SK-N-SH (cell line): ENCODE data around the gene PNPLA2. TPM values are rescaled to one million over a fixed set of nuclear protein-coding genes. Genes with fewer than 3 reads are reported as not detected.

ENCODE experiments used
- CTCF ChIA-PET: fragments of 300-600, 350-600 bp; formaldehyde crosslinking; extraction: SDS; loops from one replicate; lab custom pipeline; 2021; lab: Yijun Ruan, JAX
- POLR2A ChIA-PET: fragments of 350-600 bp; sonication (Branson Sonifier 250); formaldehyde crosslinking; extraction: SDS; loops from one replicate; lab custom pipeline; 2020; ENCODE audit warnings: antibody characterized with exemption, inconsistent platforms; lab: Yijun Ruan, JAX
- DNase-seq: peaks from one replicate; pipeline ENCODE4 v3.0.0; 2012
- H2AFZ ChIP-seq: fragments of 200-600 bp; sonication (generic); 2 replicates; pipeline ENCODE4 v1.8.1; 2016; ENCODE audit warnings: antibody characterized with exemption, mild to moderate bottlenecking, low read depth
- H3F3A ChIP-seq: fragments of 200-600 bp; sonication (generic); replicated peaks from 2 replicates; pipeline ENCODE3; 2016; ENCODE audit warnings: antibody characterized with exemption, mild to moderate bottlenecking; ENCODE audit not compliant: insufficient read depth
- H3K27ac ChIP-seq, 2 experiments: fragments of 200-500 bp in 1 of 2; fragments of 200-600 bp in 1 of 2; sonication (Bioruptor generic) in 1 of 2; sonication (generic), shearing (Covaris generic) in 1 of 2; 2 replicates each; pipeline versions ENCODE4 v1.5.1 to v1.6.1; 2014 to 2016; ENCODE audit warnings: low read depth in 2 of 2, inconsistent platforms in 1 of 2, low read length in 1 of 2, mild to moderate bottlenecking in 1 of 2, mixed read lengths in 1 of 2
- H3K27me3 ChIP-seq: fragments of 200-600 bp; sonication (generic), shearing (Covaris generic); 2 replicates; pipeline ENCODE4 v1.6.1; 2016; ENCODE audit warnings: mixed run types; ENCODE audit not compliant: insufficient read depth
- H3K36me3 ChIP-seq, 2 experiments: fragments of 200-500 bp in 1 of 2; fragments of 200-600 bp in 1 of 2; sonication (Bioruptor generic) in 1 of 2; sonication (generic) in 1 of 2; replicated peaks in 1 of 2; 2 replicates each; pipeline versions ENCODE3 to v1.5.1; 2014 to 2016; ENCODE audit warnings: low read length in 1 of 2, mild to moderate bottlenecking in 1 of 2; ENCODE audit not compliant: insufficient read depth in 2 of 2, control insufficient read depth in 1 of 2
- H3K4me1 ChIP-seq, 2 experiments: fragments of 200-500 bp in 1 of 2; fragments of 200-600 bp in 1 of 2; sonication (Bioruptor generic) in 1 of 2; sonication (generic), shearing (Covaris generic) in 1 of 2; 2 replicates each; pipeline versions ENCODE4 v1.5.1 to v1.6.1; 2014 to 2016; ENCODE audit warnings: low read depth in 1 of 2, low read length in 1 of 2, mixed run types in 1 of 2; ENCODE audit not compliant: insufficient read depth in 2 of 2, control insufficient read depth in 1 of 2
- H3K4me2 ChIP-seq: fragments of 200-600 bp; sonication (generic), shearing (Covaris generic); 2 replicates; pipeline ENCODE4 v1.6.1; 2017; ENCODE audit warnings: mixed run types
- H3K4me3 ChIP-seq, 2 experiments: fragments of 200-500 bp in 1 of 2; fragments of 200-600 bp in 1 of 2; sonication (Bioruptor generic) in 1 of 2; sonication (generic), shearing (Covaris generic) in 1 of 2; 2 replicates each; pipeline versions ENCODE4 v1.5.1 to v1.8.1; 2014 to 2016; ENCODE audit warnings: low read depth in 2 of 2, inconsistent platforms in 1 of 2, low read length in 1 of 2, mild to moderate bottlenecking in 1 of 2, mixed read lengths in 1 of 2, moderate library complexity in 1 of 2
- H3K79me2 ChIP-seq: fragments of 200-600 bp; sonication (generic); 2 replicates; pipeline ENCODE4 v1.8.1; 2017; ENCODE audit warnings: mild to moderate bottlenecking; ENCODE audit not compliant: insufficient read depth
- H3K9ac ChIP-seq: fragments of 200-600 bp; sonication (generic); 2 replicates; pipeline ENCODE4 v1.6.1; 2017; ENCODE audit warnings: mixed run types
- H3K9me2 ChIP-seq: fragments of 200-600 bp; sonication (generic); 2 replicates; pipeline ENCODE4 v1.6.1; 2017; ENCODE audit warnings: mixed run types
- H3K9me3 ChIP-seq: fragments of 200-600 bp; sonication (generic); 2 replicates; pipeline ENCODE4 v1.6.1; 2017; ENCODE audit warnings: mixed run types, mild to moderate bottlenecking, moderate library complexity
- H4K20me1 ChIP-seq: fragments of 200-600 bp; sonication (generic); 2 replicates; pipeline ENCODE4 v1.6.1; 2017; ENCODE audit warnings: mild to moderate bottlenecking, mixed run types; ENCODE audit not compliant: insufficient read depth
- CHD2 ChIP-seq: fragments of 150-350 bp; IDR thresholded peaks from 2 replicates; pipeline ENCODE4 v1.6.1; 2018; ENCODE audit warnings: low read length; ENCODE audit not compliant: partially characterized antibody
- ELF1 ChIP-seq: IDR thresholded peaks from 2 replicates; pipeline ENCODE4 v1.4.0; 2012
- EP300 ChIP-seq, 2 experiments: IDR thresholded peaks; 2 replicates each; pipeline versions ENCODE4 v1.4.0 to v1.6.1; 2012; ENCODE audit warnings: borderline replicate concordance in 1 of 2, low read depth in 1 of 2, low read length in 1 of 2
- EZH2phosphoT487 ChIP-seq: fragments of 200-600 bp; sonication (generic); IDR thresholded peaks from 2 replicates; pipeline ENCODE4 v1.6.1; 2017; ENCODE audit warnings: low read depth, mixed run types, mild to moderate bottlenecking, antibody characterized with exemption, moderate library complexity, borderline replicate concordance
- FOSL2 ChIP-seq: IDR thresholded peaks from 2 replicates; pipeline ENCODE4 v1.4.0; 2012; ENCODE audit warnings: low read depth, mild to moderate bottlenecking, moderate library complexity, borderline replicate concordance
- GABPA ChIP-seq: IDR thresholded peaks from 2 replicates; pipeline ENCODE4 v1.4.0; 2012; ENCODE audit warnings: low read depth, mild to moderate bottlenecking
- GATA2 ChIP-seq: sonication (generic); formaldehyde crosslinking; IDR thresholded peaks from 2 replicates; pipeline ENCODE4 v1.5.0; 2020; ENCODE audit warnings: mild to moderate bottlenecking, missing genetic modification reagents
- IRF3 ChIP-seq: fragments of 150-350 bp; IDR thresholded peaks from 2 replicates; pipeline ENCODE4 v1.6.1; 2016; ENCODE audit warnings: mild to moderate bottlenecking, low read depth, low read length
- MAX ChIP-seq: IDR thresholded peaks from 2 replicates; pipeline ENCODE4 v1.4.0; 2012; ENCODE audit warnings: low read depth
- MXI1 ChIP-seq: IDR thresholded peaks from 2 replicates; pipeline ENCODE4 v1.6.1; 2012; ENCODE audit warnings: mild to moderate bottlenecking, low read depth, low read length, improper control_type of control experiment
- NFIC ChIP-seq: IDR thresholded peaks from 2 replicates; pipeline ENCODE4 v1.4.0; 2012; ENCODE audit warnings: borderline replicate concordance
- NRF1 ChIP-seq: IDR thresholded peaks from 2 replicates; pipeline ENCODE4 v1.6.1; 2012; ENCODE audit warnings: low read depth, mild to moderate bottlenecking, low read length
- SIN3A ChIP-seq: IDR thresholded peaks from 2 replicates; pipeline ENCODE4 v1.6.1; 2012; ENCODE audit warnings: low read depth, mild to moderate bottlenecking, low read length, moderate library complexity, borderline replicate concordance
- TAF1 ChIP-seq: IDR thresholded peaks from 2 replicates; pipeline ENCODE4 v1.6.1; 2012; ENCODE audit warnings: low read depth, mild to moderate bottlenecking, low read length, moderate library complexity, borderline replicate concordance
- TCF12 ChIP-seq: IDR thresholded peaks from 2 replicates; pipeline ENCODE4 v1.4.0; 2012
- USF1 ChIP-seq: IDR thresholded peaks from 2 replicates; pipeline ENCODE4 v1.4.0; 2012; ENCODE audit warnings: low read depth, borderline replicate concordance
- YY1 ChIP-seq: IDR thresholded peaks from 2 replicates; pipeline ENCODE4 v1.4.0; 2012; ENCODE audit warnings: low read depth, mild to moderate bottlenecking
- WGBS: methylation state at CpG from one replicate; pipeline ENCODE4 v1.1.6; 2017; ENCODE audit warnings: low lambda C conversion rate; 5-methylcytosine and 5-hydroxymethylcytosine counted together
- polyA plus RNA-seq, 3 experiments: library from polyadenylated mRNA; depleted of rRNA; stranded (reverse); fragments of >200 nt; gene quantifications; 2 replicates each; pipeline ENCODE4 v1.2.3, GENCODE V29; 2012
- TF ChIP-seq, protein P1 (sequence below): IDR thresholded peaks from 2 replicates; pipeline ENCODE4; 2012
- TF ChIP-seq, protein P2 (sequence below): IDR thresholded peaks from 2 replicates; pipeline ENCODE4 v1.4.0; 2012; ENCODE audit warnings: low read depth, borderline replicate concordance

The PNPLA2 gene
- polyA plus RNA-seq, 1 of the 3 experiments (the other 2 are of a cell fraction) = 60.3 TPM

DNA sequence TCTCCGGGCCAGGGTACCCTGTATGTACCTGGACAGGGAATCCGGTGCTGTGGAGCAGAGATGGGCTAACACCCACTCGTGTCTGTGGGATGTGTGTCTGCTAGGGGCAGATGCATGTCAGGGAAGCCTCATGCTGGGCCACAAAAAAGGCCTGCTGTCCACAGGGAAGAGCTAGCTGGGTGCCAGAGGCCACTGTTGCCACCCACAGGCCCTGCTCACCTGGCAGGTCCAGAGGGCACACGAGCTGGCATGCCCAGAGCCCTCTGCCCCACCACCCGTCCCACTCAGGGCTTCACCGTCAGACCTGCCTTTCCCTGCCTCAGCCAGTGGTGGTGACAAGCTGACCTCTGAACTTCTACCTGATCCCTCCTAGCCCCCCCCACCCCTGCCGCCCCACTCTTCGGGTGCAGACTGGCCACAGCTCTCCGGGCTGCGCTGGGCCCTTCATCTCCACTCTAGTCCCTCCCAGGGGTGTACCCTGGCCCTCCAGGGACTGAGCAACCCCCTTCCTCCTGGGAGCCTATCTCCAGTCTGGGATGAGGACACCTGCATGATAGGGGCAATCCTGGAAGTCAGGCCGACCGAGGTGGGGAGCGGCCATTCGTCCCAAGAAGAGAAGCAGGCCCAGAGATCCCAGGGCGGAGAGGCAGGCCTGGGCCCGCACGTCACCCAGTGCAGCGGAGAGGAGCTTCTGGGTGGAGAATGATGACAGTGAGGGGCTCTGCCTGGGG is 22.0 kb upstream of the PNPLA2 start (continued):
- TF ChIP-seq IRF3 (no peak), GATA2 (CRISPR knock-in tag) (no peak), ELF1 (no peak), TCF12 (no peak)
- TF ChIP-seq, protein P1, sequence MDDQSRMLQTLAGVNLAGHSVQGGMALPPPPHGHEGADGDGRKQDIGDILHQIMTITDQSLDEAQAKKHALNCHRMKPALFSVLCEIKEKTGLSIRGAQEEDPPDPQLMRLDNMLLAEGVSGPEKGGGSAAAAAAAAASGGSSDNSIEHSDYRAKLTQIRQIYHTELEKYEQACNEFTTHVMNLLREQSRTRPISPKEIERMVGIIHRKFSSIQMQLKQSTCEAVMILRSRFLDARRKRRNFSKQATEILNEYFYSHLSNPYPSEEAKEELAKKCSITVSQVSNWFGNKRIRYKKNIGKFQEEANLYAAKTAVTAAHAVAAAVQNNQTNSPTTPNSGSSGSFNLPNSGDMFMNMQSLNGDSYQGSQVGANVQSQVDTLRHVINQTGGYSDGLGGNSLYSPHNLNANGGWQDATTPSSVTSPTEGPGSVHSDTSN = no peak

- CTCF ChIA-PET = interaction anchor here (0.6 to 6.3 kb wide), 7 partner anchors 11 to 69 kb away, joined by 3 to 43 read pairs (median 3); no protein-coding TSS in a partner anchor
- 0% methylated on average over 15 of the region's 57 CpGs for WGBS
- H3K79me2 ChIP-seq = peaks cover 20% of the 10 kb centered on the region
- peak overlapping the region; percentile 87 for H3K9ac ChIP-seq
- POLR2A ChIA-PET = interaction anchor here (1.5 to 2.2 kb wide), 2 partner anchors 11 to 22 kb away, joined by 5 to 14 read pairs; partner anchors contain the start of genes PNPLA2 and RPLP2
- peak overlapping the region; percentile 93 for H3K27ac ChIP-seq
- no peaks in the 10 kb centered on the region for H3K27me3 ChIP-seq
- H3K9me2 ChIP-seq = no peaks in the 10 kb centered on the region
- H2AFZ ChIP-seq = no peak overlapping the region; the same call in 1 of the 2 replicates
- H3K4me2 ChIP-seq = peak overlapping the region; percentile 100
- H4K20me1 ChIP-seq = no peaks in the 10 kb centered on the region
- H3F3A ChIP-seq = peaks cover 14% of the 10 kb centered on the region
- peaks cover 0 to 48% of the 10 kb centered on the region in 2 experiments for H3K36me3 ChIP-seq
- peak overlapping the region; percentile 90 to 92 for H3K4me3 ChIP-seq
- DNase-seq = peak; percentile 92
- no peaks in the 10 kb centered on the region for H3K9me3 ChIP-seq
- H3K4me1 ChIP-seq = peaks cover 8 to 40% of the 10 kb centered on the region in 2 experiments; a peak in 2 of 4 replicates
- TF ChIP-seq FOSL2 (no peak), CHD2 (no peak), NRF1 (no peak), MXI1 (no peak; the same call in none of the 2 replicates), SIN3A (peak; percentile 20), MAX (peak; percentile 71), IRF3 (no peak), USF1 (no peak), TAF1 (no peak), GABPA (no peak), ELF1 (peak; percentile 29; the same call in 1 of the 2 replicates), YY1 (no peak), EZH2phosphoT487 (no peak), EP300 (IDR thresholded peaks at IDR 0.05; ENCODE audit: borderline replicate concordance in 1 of 2, low read depth in 1 of 2, low read length in 1 of 2) (peak in 1 of 2 experiments; percentile 10; a peak in 1 of 4 replicates), NFIC (no peak)
- TF ChIP-seq, protein P2, sequence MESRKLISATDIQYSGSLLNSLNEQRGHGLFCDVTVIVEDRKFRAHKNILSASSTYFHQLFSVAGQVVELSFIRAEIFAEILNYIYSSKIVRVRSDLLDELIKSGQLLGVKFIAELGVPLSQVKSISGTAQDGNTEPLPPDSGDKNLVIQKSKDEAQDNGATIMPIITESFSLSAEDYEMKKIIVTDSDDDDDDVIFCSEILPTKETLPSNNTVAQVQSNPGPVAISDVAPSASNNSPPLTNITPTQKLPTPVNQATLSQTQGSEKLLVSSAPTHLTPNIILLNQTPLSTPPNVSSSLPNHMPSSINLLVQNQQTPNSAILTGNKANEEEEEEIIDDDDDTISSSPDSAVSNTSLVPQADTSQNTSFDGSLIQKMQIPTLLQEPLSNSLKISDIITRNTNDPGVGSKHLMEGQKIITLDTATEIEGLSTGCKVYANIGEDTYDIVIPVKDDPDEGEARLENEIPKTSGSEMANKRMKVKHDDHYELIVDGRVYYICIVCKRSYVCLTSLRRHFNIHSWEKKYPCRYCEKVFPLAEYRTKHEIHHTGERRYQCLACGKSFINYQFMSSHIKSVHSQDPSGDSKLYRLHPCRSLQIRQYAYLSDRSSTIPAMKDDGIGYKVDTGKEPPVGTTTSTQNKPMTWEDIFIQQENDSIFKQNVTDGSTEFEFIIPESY = 0 out of 2 replicates have a peak, but pooled peaks have one; percentile 7
These were observed 21.2 kb upstream of the PNPLA2 start for GRCh38 chr11:797296-798092.
